Hematopoietic multipotent progenitor cell (in vitro differentiated cells): ENCODE measurements around the gene PRR23E. TPM values are rescaled to one million over a fixed set of nuclear protein-coding genes. Genes with fewer than 3 reads are reported as not detected.

Experiments
- DNase-seq, 3 donors: peaks; one replicate each; pipeline ENCODE4 v3.0.0-alpha.2; 2011 to 2015; ENCODE audit warnings: low read depth in 2 of 3, low spot score in 2 of 3
- total RNA-seq: library from RNA; depleted of rRNA; stranded (reverse); fragments of >200 nt; gene quantifications from one replicate; pipeline ENCODE4 v1.2.3, GENCODE V29; 2012

Gene PRR23E
- total RNA-seq, 1 donor: not detected

DNA sequence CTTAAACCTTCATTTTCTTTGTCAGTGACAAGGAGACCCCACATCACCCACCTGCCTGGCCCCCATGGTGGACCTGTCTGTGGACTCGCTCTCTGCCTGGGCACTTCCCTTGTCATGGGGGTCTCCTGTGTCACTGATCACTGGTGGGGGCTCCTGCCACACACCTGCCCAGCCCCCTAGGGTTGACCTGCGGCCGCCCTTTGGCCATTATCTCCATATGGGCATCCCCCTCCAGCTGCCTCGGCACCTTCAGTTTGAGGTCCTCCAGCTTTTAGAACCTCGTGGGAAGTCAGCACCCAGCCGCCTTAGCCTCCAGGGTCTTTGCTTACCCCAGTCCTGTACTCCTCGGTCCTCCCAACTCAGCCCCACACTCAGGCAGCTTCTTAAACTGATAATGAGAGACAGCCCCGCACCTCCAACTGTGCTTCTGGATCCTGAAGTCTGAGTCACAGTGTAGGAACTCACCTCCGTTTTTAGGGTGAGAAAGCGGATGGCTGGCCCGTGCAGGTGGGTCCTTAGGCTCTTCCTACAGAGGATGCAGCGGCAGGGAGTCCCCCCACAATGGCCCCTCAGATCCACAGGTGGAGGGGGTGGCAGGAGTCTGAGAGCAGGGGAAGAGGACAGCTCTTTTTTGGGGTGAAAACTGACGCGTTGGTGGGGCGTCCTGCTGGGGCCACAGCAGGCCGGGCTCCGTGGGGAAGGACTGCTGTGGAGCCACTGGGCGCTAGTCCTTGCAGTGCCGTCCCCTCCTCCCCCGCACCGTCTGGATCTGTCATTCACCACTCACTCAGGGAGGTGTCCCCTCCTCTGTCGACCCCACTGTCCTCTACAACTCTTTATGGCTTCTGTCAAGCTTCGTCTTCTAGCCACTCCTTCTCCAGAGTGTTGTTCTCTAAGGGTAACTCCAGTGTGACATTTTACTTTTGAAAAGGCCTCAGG, 8.7 kb upstream of the PRR23E start:
- DNase-seq: no peak

GRCh38 chr3:127184870-127185216, 8.1 kb upstream of the PRR23E start:
- DNase-seq: no peak

- DNase-seq: no peak
Measured at GRCh38 chr3:127185268-127185667, 7.7 kb upstream of the PRR23E start.

GRCh38 chr3:127185962-127186674, 6.8 kb upstream of the PRR23E start:
- no peak for DNase-seq

- no peak for DNase-seq
Measured at GRCh38 chr3:127187316-127187715, 5.6 kb upstream of the PRR23E start.

- DNase-seq: no peak
Measured at GRCh38 chr3:127193341-127193740, 410 bp downstream of the PRR23E start.

DNA sequence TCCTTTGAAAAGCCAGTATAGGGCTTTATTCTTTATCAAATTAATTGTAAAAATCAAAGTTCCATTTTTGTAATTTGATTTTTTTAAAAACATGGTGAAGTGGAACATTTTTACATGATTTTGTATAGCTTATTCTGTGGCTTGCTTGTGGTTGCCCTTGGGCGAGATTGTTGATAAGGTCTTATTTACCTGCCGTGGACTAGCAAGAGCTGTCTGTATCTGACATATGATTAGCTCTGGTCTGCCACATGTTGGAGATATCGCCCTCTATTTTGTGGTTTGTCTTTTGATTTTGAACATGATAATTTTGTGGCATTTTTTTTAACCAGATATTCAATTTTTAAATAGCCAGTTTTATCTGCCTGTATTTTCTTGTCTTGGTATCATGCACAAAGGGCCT, 844 bp downstream of the PRR23E start:
- no peak for DNase-seq

GRCh38 chr3:127194601-127195187, 1.8 kb downstream of the PRR23E start:
- DNase-seq: no peak

- no peak for DNase-seq
Measured at GRCh38 chr3:127195417-127195816, 2.5 kb downstream of the PRR23E start.

GRCh38 chr3:127196002-127196401, 3.1 kb downstream of the PRR23E start:
- DNase-seq: no peak

- no peak for DNase-seq
Measured at GRCh38 chr3:127196466-127197299, 3.8 kb downstream of the PRR23E start.

DNA sequence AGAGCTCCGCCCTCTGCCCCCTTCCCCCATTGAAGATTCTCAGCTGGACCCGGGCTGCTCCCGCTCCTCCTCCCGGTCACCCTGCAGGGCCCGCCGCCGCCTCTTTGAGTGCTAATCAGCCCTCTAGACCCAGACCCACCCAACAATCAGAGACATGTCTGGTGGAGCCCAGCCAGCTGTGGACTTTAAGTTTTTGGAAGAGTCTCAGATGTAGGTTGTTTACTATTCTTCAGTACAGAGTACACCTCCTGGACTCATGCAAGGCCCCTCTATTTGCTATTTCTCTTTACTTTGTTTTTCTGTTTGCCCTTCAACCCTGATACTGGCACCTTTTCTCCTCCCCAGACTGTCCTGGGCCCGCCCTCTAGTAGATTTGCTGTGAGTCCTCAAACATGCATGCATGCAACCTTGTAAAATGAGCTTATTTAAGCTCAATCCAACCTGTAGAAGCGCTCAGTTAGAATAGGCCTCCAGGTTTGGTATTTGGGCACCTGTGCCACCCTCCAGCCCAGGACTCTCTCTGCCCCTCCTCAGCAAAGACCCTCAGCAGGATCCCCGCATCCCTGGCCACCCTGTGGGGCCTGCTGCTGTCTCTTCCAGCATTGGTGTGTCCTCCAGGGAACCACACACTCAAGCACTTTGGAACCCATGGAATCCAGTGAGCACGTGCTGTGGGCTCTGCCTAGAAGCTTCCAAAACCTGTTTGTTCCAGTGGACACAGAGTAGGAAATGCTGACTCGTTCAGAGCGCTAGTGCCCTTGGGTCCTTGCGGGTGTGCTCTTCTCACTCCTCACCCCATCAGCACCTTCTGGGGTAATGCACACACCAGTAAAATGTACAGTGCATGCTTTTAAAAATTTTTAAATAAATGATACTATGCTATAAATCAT, 4.6 kb downstream of the PRR23E start:
- no peak for DNase-seq

DNA sequence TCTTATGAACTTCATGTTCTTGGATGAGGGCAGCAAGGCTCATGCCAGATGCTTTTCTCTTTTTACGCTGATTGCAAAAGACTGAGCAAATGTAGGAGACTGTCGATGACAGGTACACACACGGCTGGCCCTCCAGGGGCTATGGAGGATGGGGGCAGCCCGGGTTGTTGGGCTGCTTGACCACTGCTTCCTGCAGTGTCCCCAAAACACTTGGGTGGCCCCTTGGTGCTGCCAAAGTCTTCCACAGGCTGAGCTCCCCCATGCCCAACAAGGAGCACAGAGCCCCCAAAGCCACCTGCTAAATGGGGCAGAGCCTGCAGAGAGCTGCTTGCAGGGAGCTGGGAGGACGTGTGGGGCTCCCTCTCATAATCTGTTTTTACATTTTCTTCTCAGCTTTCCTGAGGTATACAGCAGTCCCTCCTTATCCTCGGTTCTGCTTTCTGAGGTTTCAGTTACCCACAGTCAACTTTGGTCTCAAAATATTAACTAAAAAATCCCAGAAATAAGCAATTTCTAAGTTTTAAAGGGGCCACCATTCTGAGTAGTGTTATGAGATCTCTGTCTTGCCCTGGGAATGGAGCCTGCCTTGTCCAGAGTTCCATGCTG, 7.3 kb downstream of the PRR23E start:
- no peak for DNase-seq

DNA sequence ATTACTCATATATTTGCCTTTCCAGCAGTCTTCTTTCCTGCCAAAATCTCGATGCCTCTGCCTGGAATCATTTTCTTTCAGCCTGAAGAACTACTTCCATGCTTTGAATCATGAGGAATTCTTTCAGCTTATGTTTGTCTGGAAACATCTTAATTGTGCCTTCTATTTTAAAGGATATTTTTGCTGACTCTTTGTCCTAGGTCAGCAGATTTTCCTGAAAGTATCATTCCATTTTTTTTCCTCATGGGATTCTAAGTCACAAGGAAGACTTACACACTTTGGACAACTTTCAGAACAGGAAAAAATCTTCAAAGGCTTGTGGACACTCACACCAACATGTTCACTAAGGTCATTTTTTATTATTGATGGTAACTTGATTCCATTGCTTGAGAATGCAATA, 10.1 kb downstream of the PRR23E start:
- DNase-seq: no peak

DNA sequence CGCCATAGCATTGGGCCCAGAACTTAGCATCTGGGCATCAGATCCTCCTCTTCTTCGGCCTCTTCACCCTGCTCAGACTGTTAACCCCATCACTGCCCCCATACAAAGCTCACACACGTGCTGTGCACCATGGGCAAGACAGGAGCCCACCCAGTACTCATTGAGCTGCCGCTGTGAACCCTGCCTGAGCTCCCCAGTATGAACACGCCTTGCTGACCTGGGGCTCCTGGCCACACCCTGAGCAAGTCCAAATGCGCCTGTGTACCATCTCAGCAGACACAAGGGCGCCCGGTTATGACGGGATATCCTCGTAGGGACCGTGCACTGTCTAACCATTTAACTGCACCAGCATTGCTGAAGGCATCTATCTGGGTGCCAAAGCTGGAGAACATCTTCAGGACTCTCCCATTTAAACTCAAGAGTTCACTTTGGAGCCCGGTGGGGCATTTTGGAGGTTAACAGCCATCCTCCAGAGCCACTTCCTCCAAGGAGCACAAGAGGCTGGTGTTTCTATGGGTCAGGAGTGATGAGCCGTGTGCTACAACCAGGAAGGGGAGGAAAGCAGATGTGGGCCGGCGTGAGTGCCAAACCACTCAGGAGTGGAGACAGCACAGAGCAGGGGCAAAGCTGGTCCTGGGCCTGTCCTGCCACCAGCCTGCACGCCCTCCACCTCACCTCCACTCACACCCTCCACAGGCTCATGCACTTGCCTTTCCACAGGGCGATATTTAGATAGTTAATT, 12.1 kb downstream of the PRR23E start:
- DNase-seq: no peak

DNA sequence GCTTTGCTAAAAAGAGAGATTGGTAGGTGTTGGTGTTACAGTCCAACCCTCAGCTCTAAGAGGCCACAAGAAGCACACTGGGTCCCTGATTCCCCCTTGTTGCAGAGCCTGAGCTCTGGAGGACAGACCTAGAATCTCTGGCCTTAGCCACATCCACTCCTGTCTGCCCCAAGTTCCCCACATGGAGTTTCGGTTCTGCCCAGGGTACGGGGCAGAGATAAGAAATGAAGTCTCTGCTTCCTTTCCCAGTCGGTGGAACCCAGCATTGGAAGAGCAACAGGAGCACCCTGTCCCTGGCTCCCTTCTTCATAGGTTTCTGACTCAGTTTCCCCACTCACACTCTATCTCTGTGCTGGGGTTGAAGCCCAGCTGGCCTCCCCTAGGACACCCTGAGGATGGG, 13.2 kb downstream of the PRR23E start:
- DNase-seq: no peak

DNA sequence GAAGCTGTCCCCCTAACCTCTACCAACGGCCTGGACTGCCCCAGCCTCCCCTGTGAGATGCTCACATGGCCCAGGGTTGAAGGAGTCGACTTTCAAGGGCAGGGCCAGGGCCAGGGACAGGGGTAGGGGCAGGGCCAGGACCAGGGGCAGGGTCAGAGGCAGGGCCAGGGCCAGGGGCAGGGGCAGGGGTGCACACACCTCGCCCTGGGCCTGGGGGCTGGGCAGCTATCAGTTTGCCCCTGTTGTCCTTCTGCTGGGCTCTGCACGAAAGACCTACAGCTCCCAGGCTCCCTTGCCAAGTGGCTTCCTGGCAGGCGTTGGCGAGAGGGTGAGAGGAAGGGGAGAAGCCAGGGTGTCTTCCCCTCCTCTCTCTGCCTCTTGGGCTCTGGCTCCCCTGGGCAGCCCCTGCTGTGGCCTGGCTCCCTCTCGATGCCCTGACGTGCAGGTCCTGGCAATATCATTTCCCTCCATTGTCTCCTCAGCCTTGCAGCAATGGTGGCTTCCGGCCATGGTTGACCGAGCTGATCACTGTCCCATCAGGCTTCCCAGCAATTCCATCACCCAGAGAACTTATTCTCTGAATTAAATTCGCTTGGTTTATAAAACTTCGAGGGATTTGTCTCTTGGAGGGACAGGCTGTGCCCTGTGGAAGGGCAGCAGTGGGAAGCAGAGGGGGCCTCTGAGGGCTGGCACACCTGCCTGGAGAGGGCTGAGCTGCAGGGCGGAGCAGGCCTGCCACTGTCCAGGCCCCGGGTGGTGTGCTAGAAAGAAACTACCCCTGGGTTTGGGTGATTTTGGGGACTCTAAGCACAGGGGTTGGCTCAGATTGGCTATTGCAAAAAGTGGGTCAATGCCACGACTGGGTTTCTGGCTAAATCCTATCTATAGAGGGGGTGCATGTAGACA, 13.9 kb downstream of the PRR23E start:
- DNase-seq: no peak
